Measurements from ENCODE around the gene DNAJC2. TPM values are rescaled to one million over a fixed set of nuclear protein-coding genes. Genes with fewer than 3 reads are reported as not detected.
A peak's percentile ranks its signal among the peaks of the same experiment; 100 is the strongest.

DNAJC2 gene
- total RNA-seq: 10 to 100 TPM; 24.8 to 26.2 TPM

- DNase-seq: peak; percentile 87
- Mint-ChIP-seq H3K4me3 (peak within 1 kb of the TSS; percentile 100), H3K4me1 (peaks cover 62% of the 10 kb centered on the region), H3K9me3 (no peaks in the 10 kb centered on the region), H3K27me3 (no peaks in the 10 kb centered on the region), H3K27ac (peak within 1 kb of the TSS; percentile 98), H3K36me3 (ENCODE audit: low read depth) (peaks cover 37% of the 10 kb centered on the region)
- CTCF ChIA-PET: interaction anchor here (1.3 kb wide), 1 partner anchor 47 kb away, joined by 3 read pairs; no protein-coding TSS in a partner anchor
- POLR2A ChIA-PET: interaction anchor here (0.7 to 2.6 kb wide), 7 partner anchors 10 to 38 kb away, joined by 3 to 11 read pairs (median 3); no protein-coding TSS in a partner anchor
Observed at GRCh38 chr7:103344453-103345149, at the start of gene DNAJC2. Gene DNAJC2 (minus strand): TSS chr7:103344767. CDS start chr7:103344622, 145 bp downstream.

GRCh38 chr7:103391976-103392375 is 47.4 kb upstream of the DNAJC2 start:
- Mint-ChIP-seq H3K4me1 (no peaks in the 10 kb centered on the region), H3K4me3 (no peak overlapping the region), H3K27ac (no peak overlapping the region), H3K27me3 (peaks cover 11% of the 10 kb centered on the region), H3K9me3 (no peaks in the 10 kb centered on the region), H3K36me3 (ENCODE audit: low read depth) (no peaks in the 10 kb centered on the region)
- ChIA-PET POLR2A (no interaction called here), CTCF (no interaction called here)
- no peak for DNase-seq

GRCh38 chr7:103391150-103391549 is 46.6 kb upstream of the DNAJC2 start:
- no peaks in the 10 kb centered on the region for H3K36me3 Mint-ChIP-seq (ENCODE audit: low read depth)
- CTCF ChIA-PET: no interaction called here
- no peak overlapping the region for H3K27ac Mint-ChIP-seq
- POLR2A ChIA-PET: no interaction called here
- DNase-seq: no peak
- no peaks in the 10 kb centered on the region for H3K9me3 Mint-ChIP-seq
- H3K27me3 Mint-ChIP-seq: peaks cover 13% of the 10 kb centered on the region
- no peaks in the 10 kb centered on the region for H3K4me1 Mint-ChIP-seq
- no peak overlapping the region for H3K4me3 Mint-ChIP-seq

- no peak overlapping the region for H3K27ac Mint-ChIP-seq
- ChIA-PET POLR2A (no interaction called here), CTCF (no interaction called here)
- H3K36me3 Mint-ChIP-seq (ENCODE audit: low read depth): no peaks in the 10 kb centered on the region
- peaks cover 13% of the 10 kb centered on the region for H3K27me3 Mint-ChIP-seq
- no peak for DNase-seq
- H3K9me3 Mint-ChIP-seq: no peaks in the 10 kb centered on the region
- no peak overlapping the region for H3K4me3 Mint-ChIP-seq
- no peaks in the 10 kb centered on the region for H3K4me1 Mint-ChIP-seq
Observed at GRCh38 chr7:103389263-103389662, 44.7 kb upstream of the DNAJC2 start.

- ChIA-PET CTCF (no interaction called here), POLR2A (no interaction called here)
- Mint-ChIP-seq H3K4me3 (no peak overlapping the region), H3K27ac (no peak overlapping the region), H3K9me3 (no peaks in the 10 kb centered on the region), H3K27me3 (peaks cover 13% of the 10 kb centered on the region), H3K4me1 (no peaks in the 10 kb centered on the region), H3K36me3 (ENCODE audit: low read depth) (no peaks in the 10 kb centered on the region)
- no peak for DNase-seq
Observed at GRCh38 chr7:103388469-103389140, 44.0 kb upstream of the DNAJC2 start.

- H3K36me3 Mint-ChIP-seq (ENCODE audit: low read depth): no peaks in the 10 kb centered on the region
- no peaks in the 10 kb centered on the region for H3K4me1 Mint-ChIP-seq
- ChIA-PET CTCF (no interaction called here), POLR2A (no interaction called here)
- peaks cover 13% of the 10 kb centered on the region for H3K27me3 Mint-ChIP-seq
- no peak overlapping the region for H3K4me3 Mint-ChIP-seq
- no peaks in the 10 kb centered on the region for H3K9me3 Mint-ChIP-seq
- no peak overlapping the region for H3K27ac Mint-ChIP-seq
- DNase-seq: no peak
Observed at GRCh38 chr7:103387242-103387641, 42.7 kb upstream of the DNAJC2 start.

GRCh38 chr7:103382032-103382402 is 37.5 kb upstream of the DNAJC2 start:
- DNase-seq: no peak
- ChIA-PET CTCF (no interaction called here), POLR2A (no interaction called here)
- no peaks in the 10 kb centered on the region for H3K36me3 Mint-ChIP-seq (ENCODE audit: low read depth)
- peaks cover 18% of the 10 kb centered on the region for H3K27me3 Mint-ChIP-seq
- no peak overlapping the region for H3K4me3 Mint-ChIP-seq
- no peaks in the 10 kb centered on the region for H3K9me3 Mint-ChIP-seq
- no peaks in the 10 kb centered on the region for H3K4me1 Mint-ChIP-seq
- no peak overlapping the region for H3K27ac Mint-ChIP-seq

- no peaks in the 10 kb centered on the region for H3K36me3 Mint-ChIP-seq (ENCODE audit: low read depth)
- ChIA-PET POLR2A (no interaction called here), CTCF (no interaction called here)
- H3K27ac Mint-ChIP-seq: no peak overlapping the region
- DNase-seq: no peak
- no peaks in the 10 kb centered on the region for H3K4me1 Mint-ChIP-seq
- H3K9me3 Mint-ChIP-seq: no peaks in the 10 kb centered on the region
- H3K27me3 Mint-ChIP-seq: peaks cover 16% of the 10 kb centered on the region
- H3K4me3 Mint-ChIP-seq: no peak overlapping the region
Observed at GRCh38 chr7:103381280-103382031, 36.9 kb upstream of the DNAJC2 start.

- Mint-ChIP-seq H3K9me3 (no peaks in the 10 kb centered on the region), H3K27ac (no peak overlapping the region), H3K27me3 (peaks cover 16% of the 10 kb centered on the region), H3K4me1 (no peaks in the 10 kb centered on the region), H3K4me3 (no peak overlapping the region), H3K36me3 (ENCODE audit: low read depth) (no peaks in the 10 kb centered on the region)
- ChIA-PET POLR2A (no interaction called here), CTCF (no interaction called here)
- DNase-seq: no peak
Observed at GRCh38 chr7:103380395-103381191, 36.0 kb upstream of the DNAJC2 start.

GRCh38 chr7:103379270-103379975 is 34.9 kb upstream of the DNAJC2 start:
- Mint-ChIP-seq H3K4me3 (no peak overlapping the region), H3K4me1 (no peaks in the 10 kb centered on the region), H3K27ac (no peak overlapping the region), H3K27me3 (peaks cover 16% of the 10 kb centered on the region), H3K9me3 (no peaks in the 10 kb centered on the region), H3K36me3 (ENCODE audit: low read depth) (no peaks in the 10 kb centered on the region)
- no peak for DNase-seq
- ChIA-PET CTCF (no interaction called here), POLR2A (no interaction called here)

GRCh38 chr7:103373866-103374643 is 29.5 kb upstream of the DNAJC2 start:
- Mint-ChIP-seq H3K27ac (no peak overlapping the region), H3K9me3 (no peaks in the 10 kb centered on the region), H3K4me1 (peaks cover 8% of the 10 kb centered on the region), H3K4me3 (no peak overlapping the region), H3K27me3 (peaks cover 10% of the 10 kb centered on the region), H3K36me3 (ENCODE audit: low read depth) (peaks cover 3% of the 10 kb centered on the region)
- CTCF ChIA-PET: no interaction called here
- POLR2A ChIA-PET: no interaction called here
- DNase-seq: no peak

GRCh38 chr7:103369432-103369831 is 24.9 kb upstream of the DNAJC2 start:
- CTCF ChIA-PET: no interaction called here
- Mint-ChIP-seq H3K27me3 (no peaks in the 10 kb centered on the region), H3K36me3 (ENCODE audit: low read depth) (peaks cover 44% of the 10 kb centered on the region)

More at GRCh38 chr7:103369432-103369831, 24.9 kb upstream of the DNAJC2 start:
- Mint-ChIP-seq H3K4me1 (peaks cover 8% of the 10 kb centered on the region), H3K9me3 (no peaks in the 10 kb centered on the region), H3K27ac (no peak overlapping the region), H3K4me3 (no peak overlapping the region)
- no peak for DNase-seq
- POLR2A ChIA-PET: no interaction called here
